Lower lobe of right lung (tissue), 2 donors: ENCODE measurements around the gene DYNC1H1. TPM values are rescaled to one million over a fixed set of nuclear protein-coding genes. Genes with fewer than 3 reads are reported as not detected.

Experiments
- ATAC-seq, 2 donors: fragments of 200-7000 bp; cut with Tn5 transposase; one replicate each; pipeline ENCODE4 v1.9.1; 2020 to 2022; ENCODE audit warnings: mild to moderate bottlenecking in 2 of 2, moderate library complexity in 2 of 2
- DNase-seq: peaks from one replicate; pipeline ENCODE4 v3.0.0-alpha.2; 2020
- H3K27ac ChIP-seq: fragments of 200-600 bp; one replicate; pipeline ENCODE4 v1.8.0; 2022
- H3K27me3 ChIP-seq: fragments of 200-600 bp; one replicate; pipeline ENCODE4 v1.8.0; 2022; ENCODE audit warnings: low read depth
- H3K36me3 ChIP-seq: fragments of 200-600 bp; one replicate; pipeline ENCODE4 v1.8.0; 2022; ENCODE audit warnings: mild to moderate bottlenecking
- H3K4me1 ChIP-seq: fragments of 200-600 bp; one replicate; pipeline ENCODE4 v1.8.0; 2022
- H3K4me3 ChIP-seq: fragments of 200-600 bp; one replicate; pipeline ENCODE4 v1.8.0; 2022; ENCODE audit warnings: mild to moderate bottlenecking
- H3K9me3 ChIP-seq: fragments of 200-600 bp; one replicate; pipeline ENCODE4 v1.8.0; 2022
- intact Hi-C: fragments of 100-400 bp; cut with DNase I; formaldehyde crosslinking; loops from one replicate; pipeline ENCODE4 v1.11.0; 2022
- total RNA-seq: library from RNA; stranded (reverse); fragmentation: NEBNext Ultra II Directional; extraction: Animal tissue kit (Norgen Biotek cat#: 25700); gene quantifications from one replicate; pipeline ENCODE4 v1.2.1, GENCODE V29; 2021
- TF ChIP-seq, protein P1 (sequence below): fragments of 200-600 bp; IDR thresholded peaks from one replicate; pipeline ENCODE4 v1.8.0; 2022; ENCODE audit warnings: antibody characterized with exemption, mild to moderate bottlenecking
- donor health status: DM: no; HTN: yes; CAD: no; lungs with severe emphysema.

DYNC1H1 gene
- total RNA-seq, 1 donor from 2014 or later = 437 TPM

DNA sequence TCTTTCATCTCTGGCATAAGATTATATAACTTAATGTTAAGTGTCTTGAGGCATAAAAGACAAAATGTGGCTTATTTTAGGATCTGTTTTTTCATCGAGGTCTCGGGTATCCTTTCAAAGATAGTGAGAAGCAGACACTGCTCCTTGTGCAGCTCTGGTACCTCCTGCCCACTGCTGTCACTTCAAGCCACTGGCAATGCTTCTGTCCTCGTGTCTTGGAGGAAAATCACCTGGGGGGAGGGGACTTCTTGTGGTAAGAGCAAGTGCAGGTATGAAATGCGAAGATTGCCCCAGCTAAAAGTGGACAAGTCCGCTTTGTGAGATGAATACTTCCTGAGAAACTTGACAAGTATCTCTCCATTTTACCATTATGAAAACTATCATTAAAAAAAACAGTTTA, 37.8 kb upstream of the DYNC1H1 start:
- peaks cover 63% of the 10 kb centered on the region for H3K36me3 ChIP-seq
- ATAC-seq (no peak), DNase-seq (peak; percentile 7)
- H3K9me3 ChIP-seq = no peaks in the 10 kb centered on the region
- H3K4me1 ChIP-seq = peaks cover 8% of the 10 kb centered on the region
- intact Hi-C loops = no loop called here
- H3K27me3 ChIP-seq = no peaks in the 10 kb centered on the region
- H3K27ac ChIP-seq = no peak overlapping the region
- TF ChIP-seq, protein P1, sequence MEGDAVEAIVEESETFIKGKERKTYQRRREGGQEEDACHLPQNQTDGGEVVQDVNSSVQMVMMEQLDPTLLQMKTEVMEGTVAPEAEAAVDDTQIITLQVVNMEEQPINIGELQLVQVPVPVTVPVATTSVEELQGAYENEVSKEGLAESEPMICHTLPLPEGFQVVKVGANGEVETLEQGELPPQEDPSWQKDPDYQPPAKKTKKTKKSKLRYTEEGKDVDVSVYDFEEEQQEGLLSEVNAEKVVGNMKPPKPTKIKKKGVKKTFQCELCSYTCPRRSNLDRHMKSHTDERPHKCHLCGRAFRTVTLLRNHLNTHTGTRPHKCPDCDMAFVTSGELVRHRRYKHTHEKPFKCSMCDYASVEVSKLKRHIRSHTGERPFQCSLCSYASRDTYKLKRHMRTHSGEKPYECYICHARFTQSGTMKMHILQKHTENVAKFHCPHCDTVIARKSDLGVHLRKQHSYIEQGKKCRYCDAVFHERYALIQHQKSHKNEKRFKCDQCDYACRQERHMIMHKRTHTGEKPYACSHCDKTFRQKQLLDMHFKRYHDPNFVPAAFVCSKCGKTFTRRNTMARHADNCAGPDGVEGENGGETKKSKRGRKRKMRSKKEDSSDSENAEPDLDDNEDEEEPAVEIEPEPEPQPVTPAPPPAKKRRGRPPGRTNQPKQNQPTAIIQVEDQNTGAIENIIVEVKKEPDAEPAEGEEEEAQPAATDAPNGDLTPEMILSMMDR = no peak
- no peak overlapping the region for H3K4me3 ChIP-seq

DNA sequence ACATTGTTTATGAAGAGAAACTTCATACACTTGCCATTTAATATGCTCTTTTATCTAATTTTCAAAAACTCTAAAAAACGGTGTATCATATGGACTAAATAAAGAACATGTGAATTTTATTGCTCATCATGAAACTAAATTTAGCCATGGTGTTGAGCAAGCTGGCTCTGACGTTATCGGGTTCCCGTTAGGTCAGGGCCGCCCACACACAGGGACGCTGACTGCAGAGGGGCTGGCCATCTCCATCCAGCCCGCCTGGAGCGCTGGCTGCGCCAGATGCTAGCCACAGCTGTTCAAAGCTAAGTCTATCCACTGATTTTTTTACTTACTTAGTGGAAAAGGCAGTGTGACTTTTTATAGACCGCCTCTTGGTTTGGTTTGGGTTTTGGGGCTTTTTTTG, 36.5 kb upstream of the DYNC1H1 start:
- peaks cover 8% of the 10 kb centered on the region for H3K4me1 ChIP-seq
- DNase-seq (peak; percentile 87), ATAC-seq (peak; percentile 82 to 94)
- H3K4me3 ChIP-seq = no peak overlapping the region
- intact Hi-C loops = no loop called here
- peaks cover 50% of the 10 kb centered on the region for H3K36me3 ChIP-seq
- no peaks in the 10 kb centered on the region for H3K27me3 ChIP-seq
- TF ChIP-seq, protein P1 = no peak
- H3K27ac ChIP-seq = peak overlapping the region; percentile 51
- no peaks in the 10 kb centered on the region for H3K9me3 ChIP-seq

- H3K27ac ChIP-seq = peak overlapping the region; percentile 51
- H3K4me1 ChIP-seq = peaks cover 8% of the 10 kb centered on the region
- ATAC-seq (peak; percentile 34), DNase-seq (peak; percentile 48)
- TF ChIP-seq, protein P1 = no peak
- H3K4me3 ChIP-seq = no peak overlapping the region
- peaks cover 45% of the 10 kb centered on the region for H3K36me3 ChIP-seq
- H3K27me3 ChIP-seq = no peaks in the 10 kb centered on the region
- intact Hi-C loops = no loop called here
- H3K9me3 ChIP-seq = no peaks in the 10 kb centered on the region
Observed at GRCh38 chr14:101928415-101928841, 35.9 kb upstream of the DYNC1H1 start.

DNA sequence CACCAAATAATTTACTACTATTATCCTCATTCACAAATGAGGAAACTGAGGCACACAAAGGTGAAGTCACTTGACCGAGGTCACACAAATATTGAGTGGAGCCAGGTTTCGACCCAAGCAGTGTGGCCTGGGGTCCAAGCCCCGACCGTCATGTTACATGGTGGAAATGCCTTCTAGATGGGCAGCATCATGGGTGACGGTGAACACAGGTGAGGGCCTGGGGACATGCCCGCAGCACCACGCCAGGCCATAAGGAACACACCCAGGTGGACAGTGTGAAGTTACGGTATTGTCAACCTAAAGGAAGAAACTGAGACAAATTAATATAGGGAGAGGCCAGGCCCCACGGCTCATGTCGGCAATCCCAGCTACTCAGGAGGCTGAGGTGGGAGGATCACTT, 35.3 kb upstream of the DYNC1H1 start:
- no peak for ATAC-seq
- intact Hi-C loops = no loop called here
- peaks cover 40% of the 10 kb centered on the region for H3K36me3 ChIP-seq
- H3K4me3 ChIP-seq = no peak overlapping the region
- peaks cover 8% of the 10 kb centered on the region for H3K4me1 ChIP-seq
- peak; percentile 17 for DNase-seq
- TF ChIP-seq, protein P1 = no peak
- no peaks in the 10 kb centered on the region for H3K27me3 ChIP-seq
- no peaks in the 10 kb centered on the region for H3K9me3 ChIP-seq
- H3K27ac ChIP-seq = no peak overlapping the region

DNA sequence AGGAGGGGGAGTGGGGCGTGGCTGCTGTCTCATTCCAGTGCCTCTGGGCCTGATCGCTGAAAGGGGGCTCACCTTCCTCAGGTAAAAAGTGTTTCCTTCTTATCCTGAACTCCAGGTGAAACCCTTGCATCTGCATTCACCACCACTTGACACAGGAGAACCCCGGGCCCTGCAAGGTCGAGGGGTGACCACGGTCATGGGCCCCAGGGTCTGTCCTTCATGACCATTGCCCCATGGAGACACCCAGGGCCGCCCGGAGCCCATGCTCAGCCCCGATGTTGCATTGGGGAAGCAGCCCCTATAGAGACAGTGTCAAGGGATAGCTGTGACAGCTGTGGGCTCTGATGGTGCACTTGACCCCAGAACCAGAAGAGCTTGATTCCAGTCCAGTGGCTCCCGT, 34.4 kb upstream of the DYNC1H1 start:
- Histone ChIP-seq H3K36me3 (peaks cover 31% of the 10 kb centered on the region), H3K4me3 (no peak overlapping the region), H3K27me3 (no peaks in the 10 kb centered on the region), H3K27ac (no peak overlapping the region), H3K9me3 (no peaks in the 10 kb centered on the region), H3K4me1 (peaks cover 8% of the 10 kb centered on the region)
- ATAC-seq (peak in 1 of 2 donors; percentile 5), DNase-seq (peak; percentile 28)
- TF ChIP-seq, protein P1 = no peak
- intact Hi-C loops = no loop called here

DNA sequence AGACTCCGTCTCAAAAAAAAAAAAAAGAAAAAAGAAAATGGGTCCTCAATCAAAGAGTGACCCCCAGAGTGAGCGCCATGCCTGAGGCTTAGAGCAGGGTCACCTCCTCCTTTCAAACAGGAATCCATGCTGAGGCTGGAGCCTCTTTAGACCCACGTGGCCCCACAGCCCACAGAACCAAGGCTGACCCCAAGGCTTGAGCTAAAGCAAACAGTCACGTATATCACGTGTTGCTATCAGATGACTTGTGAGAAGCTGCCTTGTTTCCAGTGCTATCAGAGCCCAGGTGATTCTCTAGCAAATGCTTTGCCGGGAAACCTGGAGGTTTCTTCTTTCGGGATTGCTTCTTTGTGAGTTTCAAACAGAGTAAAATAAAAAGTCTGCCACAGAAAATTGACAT, 31.7 kb upstream of the DYNC1H1 start:
- H3K27me3 ChIP-seq = peaks cover 4% of the 10 kb centered on the region
- peaks cover 12% of the 10 kb centered on the region for H3K36me3 ChIP-seq
- ATAC-seq (no peak), DNase-seq (peak; percentile 12)
- H3K9me3 ChIP-seq = no peaks in the 10 kb centered on the region
- TF ChIP-seq, protein P1 = no peak
- H3K27ac ChIP-seq = no peak overlapping the region
- H3K4me3 ChIP-seq = no peak overlapping the region
- intact Hi-C loops = no loop called here
- peaks cover 3% of the 10 kb centered on the region for H3K4me1 ChIP-seq
